MM.1S (cell line): ENCODE measurements around the gene NCKAP5.

Experiments
- DNase-seq: peaks from one replicate; pipeline ENCODE4 v3.0.0-alpha.2; 2015
- H2AFZ ChIP-seq: fragments of 300-600 bp; sonication (generic); 2 replicates; pipeline ENCODE4 v1.6.0; 2016; ENCODE audit warnings: antibody characterized with exemption, low read length
- H3F3A ChIP-seq: fragments of 300-600 bp; sonication (generic); 2 replicates; pipeline ENCODE4 v1.6.1; 2016; ENCODE audit warnings: mild to moderate bottlenecking, antibody characterized with exemption, low read length, moderate library complexity, mixed read lengths; ENCODE audit not compliant: insufficient read depth
- H3K27ac ChIP-seq: fragments of 300-600 bp; sonication (generic); 2 replicates; pipeline ENCODE4 v1.5.1; 2016; ENCODE audit warnings: mild to moderate bottlenecking, low read length
- H3K27me3 ChIP-seq: fragments of 300-600 bp; sonication (generic); replicated peaks from 2 replicates; pipeline ENCODE4 v1.6.0; 2016; ENCODE audit warnings: low read length; ENCODE audit not compliant: insufficient read depth
- H3K36me3 ChIP-seq: fragments of 300-600 bp; sonication (generic); replicated peaks from 2 replicates; pipeline ENCODE4 v1.6.1; 2016; ENCODE audit warnings: mild to moderate bottlenecking, low read length, mixed read lengths; ENCODE audit not compliant: insufficient read depth
- H3K4me1 ChIP-seq: fragments of 300-600 bp; sonication (generic); 2 replicates; pipeline ENCODE4 v1.6.1; 2016; ENCODE audit warnings: low read length, mixed read lengths
- H3K4me2 ChIP-seq: fragments of 300-600 bp; sonication (generic); 2 replicates; pipeline ENCODE4 v1.6.0; 2016; ENCODE audit warnings: low read depth, low read length
- H3K4me3 ChIP-seq: fragments of 300-600 bp; sonication (generic); 2 replicates; pipeline ENCODE4 v1.5.1; 2016; ENCODE audit warnings: low read length, mixed read lengths
- H3K79me2 ChIP-seq: fragments of 300-600 bp; sonication (generic); 2 replicates; pipeline ENCODE4 v1.6.1; 2016; ENCODE audit warnings: mixed run types, low read length, mixed read lengths
- H3K9ac ChIP-seq: fragments of 300-600 bp; sonication (generic); 2 replicates; pipeline ENCODE4 v1.6.1; 2016; ENCODE audit warnings: low read length, mixed read lengths
- H3K9me2 ChIP-seq: fragments of 300-600 bp; sonication (generic); replicated peaks from 2 replicates; pipeline ENCODE4 v1.6.1; 2016; ENCODE audit warnings: mild to moderate bottlenecking, low read length, mixed read lengths; ENCODE audit not compliant: insufficient read depth
- H3K9me3 ChIP-seq: fragments of 300-600 bp; sonication (generic); replicated peaks from 2 replicates; pipeline ENCODE4 v1.6.1; 2016; ENCODE audit warnings: mild to moderate bottlenecking, low read length, mixed read lengths; ENCODE audit not compliant: insufficient read depth
- H4K20me1 ChIP-seq: fragments of 300-600 bp; sonication (generic); 2 replicates; pipeline ENCODE4 v1.6.1; 2016; ENCODE audit warnings: mild to moderate bottlenecking, low read length, moderate library complexity, mixed read lengths; ENCODE audit not compliant: insufficient read depth
- EZH2 ChIP-seq: fragments of 300-600 bp; sonication (generic); optimal IDR thresholded peaks from 2 replicates; pipeline ENCODE3; 2017; ENCODE audit warnings: low read depth, mild to moderate bottlenecking, antibody characterized with exemption, low read length, mixed read lengths
- EZH2phosphoT487 ChIP-seq: fragments of 300-600 bp; sonication (generic); IDR thresholded peaks from 2 replicates; pipeline ENCODE4 v1.6.1; 2018; ENCODE audit warnings: antibody characterized with exemption, low read length
- TF ChIP-seq, protein P1 (sequence below): fragments of 300-600 bp; sonication (generic); IDR thresholded peaks from 2 replicates; pipeline ENCODE4 v1.5.1; 2016; ENCODE audit warnings: antibody characterized with exemption, low read length, mixed read lengths

The NCKAP5 gene

DNA sequence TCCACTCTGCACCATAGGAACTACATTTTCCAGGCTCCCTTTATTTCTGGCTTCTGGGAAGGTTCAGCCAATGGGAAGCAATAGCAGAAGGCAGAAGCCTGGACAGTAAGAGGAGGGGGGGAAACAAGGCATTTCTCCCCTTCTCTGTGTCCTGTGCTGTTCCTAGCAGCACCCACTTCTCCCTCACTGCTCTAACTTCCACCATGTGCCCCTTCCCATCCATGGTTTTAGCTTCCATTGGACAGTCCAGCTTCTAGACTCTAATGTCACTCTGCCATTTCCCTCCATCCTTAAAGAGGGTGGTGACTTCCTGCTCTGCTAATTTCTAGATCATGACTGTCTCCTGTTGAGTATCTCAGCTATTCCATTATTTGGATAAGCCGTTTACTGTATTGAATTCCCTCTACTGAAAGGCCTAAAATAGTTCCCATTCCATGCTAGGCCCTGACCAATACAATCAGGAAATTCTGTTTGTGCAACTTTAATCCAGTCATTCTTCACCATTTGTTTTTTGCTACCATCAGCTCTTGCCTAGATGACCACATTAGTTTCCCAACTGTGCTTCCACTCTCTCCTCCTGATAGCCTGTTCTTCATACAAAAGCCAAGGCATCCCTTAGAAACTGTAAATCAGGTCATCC is 877.5 kb downstream of the NCKAP5 start:
- Histone ChIP-seq H3K27me3 (no peaks in the 10 kb centered on the region), H2AFZ (no peak overlapping the region), H3K9ac (no peak overlapping the region), H3K4me1 (no peaks in the 10 kb centered on the region), H3K9me3 (no peaks in the 10 kb centered on the region), H4K20me1 (no peaks in the 10 kb centered on the region), H3K79me2 (no peaks in the 10 kb centered on the region), H3F3A (no peaks in the 10 kb centered on the region), H3K36me3 (no peaks in the 10 kb centered on the region), H3K4me2 (no peak overlapping the region), H3K9me2 (no peaks in the 10 kb centered on the region), H3K4me3 (no peak overlapping the region), H3K27ac (no peak overlapping the region)
- DNase-seq, result no peak
- TF ChIP-seq EZH2phosphoT487, result no peak

DNA sequence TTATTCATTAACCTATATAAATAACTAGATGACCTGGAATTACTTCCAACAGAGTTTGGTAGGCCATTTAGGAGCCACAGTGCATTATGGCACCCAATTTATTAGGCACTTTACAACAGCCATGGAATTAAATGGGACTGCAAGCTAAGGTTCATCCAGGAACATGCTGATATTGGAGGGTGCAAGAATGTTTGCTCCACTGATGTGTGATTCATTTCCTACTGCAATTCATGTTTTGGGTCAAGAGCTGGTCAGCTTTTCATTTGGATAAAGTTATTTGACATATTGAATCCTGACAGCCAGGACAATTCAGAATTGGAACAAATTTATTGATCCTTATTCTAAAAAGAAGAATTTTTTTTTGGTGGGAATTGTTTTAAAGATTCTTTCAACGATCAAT is 886.5 kb downstream of the NCKAP5 start:
- H3K27me3 ChIP-seq, result no peaks in the 10 kb centered on the region
- no peak overlapping the region for H3K4me3 ChIP-seq
- no peak overlapping the region for H3K4me2 ChIP-seq
- no peak overlapping the region for H3K27ac ChIP-seq
- no peak for DNase-seq
- no peaks in the 10 kb centered on the region for H3K4me1 ChIP-seq
- no peaks in the 10 kb centered on the region for H3K9me2 ChIP-seq
- no peaks in the 10 kb centered on the region for H4K20me1 ChIP-seq
- H3K9ac ChIP-seq, result no peak overlapping the region
- no peaks in the 10 kb centered on the region for H3K36me3 ChIP-seq
- H3K9me3 ChIP-seq, result no peaks in the 10 kb centered on the region
- TF ChIP-seq, protein P1, sequence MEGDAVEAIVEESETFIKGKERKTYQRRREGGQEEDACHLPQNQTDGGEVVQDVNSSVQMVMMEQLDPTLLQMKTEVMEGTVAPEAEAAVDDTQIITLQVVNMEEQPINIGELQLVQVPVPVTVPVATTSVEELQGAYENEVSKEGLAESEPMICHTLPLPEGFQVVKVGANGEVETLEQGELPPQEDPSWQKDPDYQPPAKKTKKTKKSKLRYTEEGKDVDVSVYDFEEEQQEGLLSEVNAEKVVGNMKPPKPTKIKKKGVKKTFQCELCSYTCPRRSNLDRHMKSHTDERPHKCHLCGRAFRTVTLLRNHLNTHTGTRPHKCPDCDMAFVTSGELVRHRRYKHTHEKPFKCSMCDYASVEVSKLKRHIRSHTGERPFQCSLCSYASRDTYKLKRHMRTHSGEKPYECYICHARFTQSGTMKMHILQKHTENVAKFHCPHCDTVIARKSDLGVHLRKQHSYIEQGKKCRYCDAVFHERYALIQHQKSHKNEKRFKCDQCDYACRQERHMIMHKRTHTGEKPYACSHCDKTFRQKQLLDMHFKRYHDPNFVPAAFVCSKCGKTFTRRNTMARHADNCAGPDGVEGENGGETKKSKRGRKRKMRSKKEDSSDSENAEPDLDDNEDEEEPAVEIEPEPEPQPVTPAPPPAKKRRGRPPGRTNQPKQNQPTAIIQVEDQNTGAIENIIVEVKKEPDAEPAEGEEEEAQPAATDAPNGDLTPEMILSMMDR, result no peak
- H3F3A ChIP-seq, result no peaks in the 10 kb centered on the region
- H2AFZ ChIP-seq, result no peak overlapping the region
- H3K79me2 ChIP-seq, result no peaks in the 10 kb centered on the region

DNA sequence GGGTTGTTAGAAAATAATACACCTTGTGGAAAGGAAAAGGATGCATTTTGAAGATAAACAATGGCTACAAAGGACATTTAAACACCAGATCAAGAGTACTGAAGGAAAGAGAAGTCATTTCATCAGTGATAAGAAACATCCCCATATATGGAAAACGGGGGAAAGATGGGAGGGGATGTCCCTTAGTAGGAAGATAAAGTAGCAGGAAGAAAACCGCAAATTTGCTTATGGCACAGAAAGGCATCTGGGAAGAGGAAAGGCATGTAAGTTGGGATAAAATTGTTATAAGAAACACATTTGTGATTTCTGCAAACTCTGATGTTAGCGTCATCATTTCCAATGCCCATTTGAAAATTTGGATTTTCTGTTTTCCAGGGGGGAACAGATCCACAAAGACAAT is 887.7 kb downstream of the NCKAP5 start:
- no peaks in the 10 kb centered on the region for H3K9me3 ChIP-seq
- H3K9ac ChIP-seq, result no peak overlapping the region
- no peak overlapping the region for H3K4me2 ChIP-seq
- no peak overlapping the region for H3K27ac ChIP-seq
- H3K4me1 ChIP-seq, result no peaks in the 10 kb centered on the region
- H3K9me2 ChIP-seq, result no peaks in the 10 kb centered on the region
- H3K27me3 ChIP-seq, result no peaks in the 10 kb centered on the region
- no peaks in the 10 kb centered on the region for H4K20me1 ChIP-seq
- no peaks in the 10 kb centered on the region for H3K79me2 ChIP-seq
- H3F3A ChIP-seq, result no peaks in the 10 kb centered on the region
- no peak for TF ChIP-seq EZH2phosphoT487
- no peak for TF ChIP-seq EZH2
- TF ChIP-seq, protein P1, result no peak
- H3K36me3 ChIP-seq, result no peaks in the 10 kb centered on the region
- no peak overlapping the region for H2AFZ ChIP-seq
- H3K4me3 ChIP-seq, result no peak overlapping the region
- no peak for DNase-seq

DNA sequence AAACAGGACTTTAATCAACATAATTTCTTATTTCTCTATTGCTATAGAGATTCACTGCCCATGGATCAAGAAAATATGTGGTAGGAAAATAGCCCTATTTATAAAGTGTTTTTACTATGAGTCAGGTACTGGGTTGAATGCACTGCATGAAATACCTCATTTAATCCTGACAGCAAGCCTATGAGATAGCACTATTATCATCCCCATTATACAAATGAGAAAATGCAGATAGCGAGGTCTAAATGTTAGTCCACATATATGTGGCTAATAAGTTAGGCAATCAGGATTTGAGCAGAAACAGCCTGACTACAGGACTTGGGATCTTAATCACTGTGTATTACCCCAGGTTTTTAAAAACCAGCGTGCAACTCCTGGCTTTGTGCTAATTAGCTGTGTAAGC is 889.8 kb downstream of the NCKAP5 start:
- Histone ChIP-seq H3K4me2 (no peak overlapping the region), H3K36me3 (no peaks in the 10 kb centered on the region), H4K20me1 (no peaks in the 10 kb centered on the region), H3K4me3 (no peak overlapping the region), H3K9me2 (no peaks in the 10 kb centered on the region), H3K27me3 (no peaks in the 10 kb centered on the region), H3K4me1 (no peaks in the 10 kb centered on the region), H3K27ac (no peak overlapping the region), H2AFZ (no peak overlapping the region), H3K9ac (no peak overlapping the region), H3K9me3 (no peaks in the 10 kb centered on the region), H3F3A (no peaks in the 10 kb centered on the region), H3K79me2 (no peaks in the 10 kb centered on the region)
- TF ChIP-seq, protein P1, result no peak
- no peak for TF ChIP-seq EZH2
- no peak for TF ChIP-seq EZH2phosphoT487
- no peak for DNase-seq
